Occipital lobe (tissue), 2 donors: Measurements from ENCODE around the gene RHOU. TPM values are rescaled to one million over a fixed set of nuclear protein-coding genes. Genes with fewer than 3 reads are reported as not detected.
"Not testable (repeated sequence)": the region's sequence is repeated elsewhere in the genome, so short reads cannot be mapped to it uniquely, and the experiment has no call there.

Experiments
- DNase-seq: peaks from one replicate; lab custom pipeline; 2025; lab: John Stamatoyannopoulos, UW
- total RNA-seq: library from RNA; depleted of rRNA; stranded (reverse); fragments of >200 nt; gene quantifications from one replicate; pipeline ENCODE4 v1.2.3, GENCODE V29; 2014

The RHOU gene
- total RNA-seq, 1 donor from 2014 or later, result 39.6 TPM

- no peak for DNase-seq
Observed at GRCh38 chr1:228755800-228756199, 20.5 kb downstream of the RHOU start.

GRCh38 chr1:228756457-228756856, 21.2 kb downstream of the RHOU start:
- no peak for DNase-seq

GRCh38 chr1:228758447-228758846, 23.2 kb downstream of the RHOU start:
- no peak for DNase-seq

GRCh38 chr1:228760979-228761378, 25.7 kb downstream of the RHOU start:
- no peak for DNase-seq

GRCh38 chr1:228763561-228763960, 28.3 kb downstream of the RHOU start:
- DNase-seq, result no peak

GRCh38 chr1:228765168-228765946, 30.1 kb downstream of the RHOU start:
- no peak for DNase-seq

GRCh38 chr1:228766788-228767187, 31.5 kb downstream of the RHOU start:
- no peak for DNase-seq

GRCh38 chr1:228767636-228768354, 32.5 kb downstream of the RHOU start:
- no peak for DNase-seq

GRCh38 chr1:228768355-228769000, 33.2 kb downstream of the RHOU start:
- DNase-seq, result no peak

- no peak for DNase-seq
Observed at GRCh38 chr1:228770779-228771223, 35.5 kb downstream of the RHOU start.

- no peak for DNase-seq
Observed at GRCh38 chr1:228772516-228773212, 37.4 kb downstream of the RHOU start.

GRCh38 chr1:228775946-228776345, 40.7 kb downstream of the RHOU start:
- DNase-seq, result not testable (repeated sequence)

- DNase-seq, result no peak
Observed at GRCh38 chr1:228776449-228776848, 41.2 kb downstream of the RHOU start.

- no peak for DNase-seq
Observed at GRCh38 chr1:228777236-228777635, 42.0 kb downstream of the RHOU start.

GRCh38 chr1:228778026-228778425, 42.7 kb downstream of the RHOU start:
- no peak for DNase-seq

- DNase-seq, result no peak
Observed at GRCh38 chr1:228778466-228778865, 43.2 kb downstream of the RHOU start.

- no peak for DNase-seq
Observed at GRCh38 chr1:228778961-228779360, 43.7 kb downstream of the RHOU start.

- DNase-seq, result no peak
Observed at GRCh38 chr1:228781161-228781808, 46.0 kb downstream of the RHOU start.

GRCh38 chr1:228781809-228782661, 46.8 kb downstream of the RHOU start:
- DNase-seq, result no peak
